HCEC 1CT (cell line): Measurements from ENCODE around the gene CLCN4.

Source experiments
- DNase-seq: peaks from one replicate; pipeline ENCODE4 v3.0.0-alpha.2; 2017

The CLCN4 gene

DNA sequence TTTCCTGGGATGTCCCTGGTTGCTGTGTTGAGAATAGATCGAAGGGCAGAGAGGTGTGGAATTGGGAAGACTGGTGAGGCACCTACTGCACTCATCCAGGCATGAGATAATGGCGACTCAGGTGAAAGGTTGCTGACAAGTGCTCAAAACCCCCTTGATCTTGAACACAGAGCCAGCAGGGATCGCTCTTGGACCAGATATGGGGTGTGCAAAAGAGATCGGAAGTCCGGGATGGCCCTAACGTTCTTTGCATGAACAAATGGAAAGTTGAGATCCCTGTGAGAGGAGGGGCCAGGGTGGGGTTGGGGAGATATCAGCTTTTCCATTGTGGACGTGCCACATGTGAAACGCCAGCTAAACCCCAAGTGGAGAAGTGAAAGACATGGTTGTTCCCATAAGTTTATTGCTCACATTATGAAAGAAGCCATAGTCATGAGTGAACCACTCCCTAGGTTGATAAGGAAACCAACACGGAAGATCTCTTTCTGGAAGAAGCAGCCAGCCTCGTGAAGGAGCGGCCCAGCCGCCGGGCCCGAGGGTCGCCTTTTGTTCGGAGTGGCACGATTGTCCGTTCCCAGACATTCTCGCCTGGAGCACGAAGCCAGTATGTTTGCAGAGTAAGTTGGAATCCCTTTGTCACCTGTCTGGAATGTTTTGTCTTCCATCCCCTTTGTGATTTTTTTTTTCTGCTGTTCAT, 22.6 kb upstream of the CLCN4 start:
- DNase-seq = no peak

DNA sequence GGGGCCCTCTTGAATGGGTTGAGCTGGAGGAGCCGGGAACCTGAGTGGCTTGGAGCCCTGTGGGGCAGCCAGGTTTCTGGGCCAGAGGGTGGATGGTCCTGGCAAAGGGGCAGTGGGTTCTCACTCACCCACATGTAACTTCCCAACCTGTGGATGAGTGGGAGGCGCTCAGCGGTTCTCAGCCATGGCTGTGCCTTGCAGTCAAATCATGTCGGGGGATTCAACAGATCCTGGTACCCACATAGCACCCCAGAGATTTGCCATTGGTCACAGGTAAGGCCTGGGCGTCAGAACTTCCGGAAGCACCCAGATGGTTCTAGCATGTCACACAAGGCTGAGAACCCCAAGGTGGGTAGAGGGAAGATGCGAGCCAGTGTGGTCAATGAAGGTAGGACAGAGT, 21.9 kb upstream of the CLCN4 start:
- DNase-seq = no peak

DNA sequence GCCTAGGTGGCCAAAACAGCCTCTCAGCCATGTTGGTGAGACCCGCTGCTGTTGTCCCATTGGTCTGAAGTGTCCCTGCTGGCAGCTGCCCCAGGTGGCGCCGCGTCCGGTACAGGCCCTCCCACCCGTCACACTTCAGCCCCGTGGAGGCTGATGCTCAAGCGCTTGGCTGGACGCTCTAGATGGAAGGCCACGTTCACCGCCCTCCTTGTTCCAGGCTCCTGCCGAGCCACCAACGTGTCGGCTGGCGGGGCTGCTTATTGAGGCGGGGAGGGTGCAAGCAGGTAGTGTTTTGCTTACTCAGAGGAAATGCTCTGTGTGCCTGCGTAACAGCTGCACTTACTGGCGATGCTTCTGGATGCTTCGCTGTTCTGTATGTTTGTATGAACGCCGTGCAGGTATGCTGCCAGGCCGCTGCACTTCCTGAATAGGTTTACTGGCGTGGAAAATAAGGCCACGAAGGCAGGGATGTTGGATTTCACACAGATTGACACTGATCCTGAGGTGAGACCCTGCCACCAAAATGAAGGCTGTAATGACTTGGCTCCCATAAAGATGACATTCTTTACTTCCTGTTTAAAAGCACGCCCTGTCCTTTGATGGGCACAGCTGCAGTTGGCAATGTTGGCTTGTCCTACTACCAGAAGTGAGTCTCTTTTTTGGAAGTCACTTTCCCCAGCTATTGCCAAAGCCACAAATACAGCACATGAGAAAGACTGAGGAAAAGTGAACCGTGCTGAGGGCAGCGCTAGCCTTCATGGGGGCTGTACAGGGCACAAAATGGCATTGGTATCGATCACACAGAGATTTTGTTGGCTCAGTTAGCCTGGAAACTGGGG, 21.0 kb upstream of the CLCN4 start:
- DNase-seq = no peak

DNA sequence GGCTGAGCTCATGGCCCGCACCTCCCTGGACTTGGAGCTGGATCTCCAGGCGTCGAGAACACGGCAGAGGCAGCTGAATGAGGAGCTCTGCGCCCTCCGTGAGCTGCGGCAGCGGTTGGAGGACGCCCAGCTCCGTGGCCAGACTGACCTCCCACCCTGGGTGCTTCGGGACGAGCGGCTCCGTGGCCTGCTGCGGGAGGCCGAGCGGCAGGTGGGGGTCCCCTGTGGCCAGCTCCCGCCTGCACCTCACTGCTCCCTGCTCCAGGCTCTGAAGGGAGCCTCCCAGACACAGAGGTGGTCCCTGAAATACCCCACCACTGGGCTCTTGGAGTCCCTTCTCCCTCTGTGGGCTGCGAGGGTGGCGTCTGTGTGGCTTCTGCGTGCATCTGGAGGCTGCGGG, 18.0 kb upstream of the CLCN4 start:
- no peak for DNase-seq

DNA sequence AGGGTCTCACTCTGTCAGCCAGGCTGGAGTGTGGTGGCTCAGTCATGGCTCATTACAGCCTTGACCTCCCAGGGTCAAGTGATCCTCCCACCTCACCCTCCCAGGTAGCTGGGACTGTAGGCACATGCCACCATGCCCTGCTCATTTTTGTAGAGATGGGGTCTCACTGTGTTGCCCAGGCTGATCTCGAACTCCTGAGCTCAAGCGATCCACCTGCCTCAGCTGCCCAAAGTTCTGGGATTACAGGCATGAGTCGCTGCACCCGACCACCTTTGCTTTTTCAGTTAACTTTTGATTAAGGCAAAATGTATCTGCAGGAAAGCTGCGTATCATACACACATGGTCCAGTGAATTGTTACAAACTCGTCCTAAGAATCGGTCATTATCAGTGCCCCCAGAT, 16.5 kb upstream of the CLCN4 start:
- DNase-seq = no peak

DNA sequence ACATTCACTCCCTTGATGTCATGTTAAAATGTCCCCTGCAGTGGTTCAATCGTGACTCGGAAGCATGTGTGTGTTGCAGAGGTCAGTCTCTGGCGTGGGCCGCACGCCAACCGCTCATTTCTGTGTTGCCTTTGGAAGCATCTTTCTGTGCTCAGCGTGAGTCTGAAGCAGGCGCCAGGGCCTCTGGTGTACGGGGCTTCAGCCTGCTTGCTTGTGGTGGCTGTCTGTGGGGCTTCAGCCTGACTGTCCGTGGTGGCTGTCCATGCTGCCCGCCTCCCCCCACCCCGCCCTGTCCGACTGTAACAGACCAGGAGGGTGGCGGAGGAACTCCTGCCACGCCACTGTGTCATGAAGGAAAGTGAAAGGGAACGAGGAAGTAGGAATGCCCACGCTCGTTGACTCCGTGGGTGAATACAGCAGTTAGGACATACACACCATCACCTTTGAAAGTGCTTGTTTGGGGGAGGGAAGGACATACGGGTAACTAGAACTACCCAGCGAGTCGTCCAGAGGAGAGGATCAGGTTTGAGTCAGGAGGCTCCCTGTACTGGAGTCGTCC, 14.7 kb upstream of the CLCN4 start:
- DNase-seq = no peak

DNA sequence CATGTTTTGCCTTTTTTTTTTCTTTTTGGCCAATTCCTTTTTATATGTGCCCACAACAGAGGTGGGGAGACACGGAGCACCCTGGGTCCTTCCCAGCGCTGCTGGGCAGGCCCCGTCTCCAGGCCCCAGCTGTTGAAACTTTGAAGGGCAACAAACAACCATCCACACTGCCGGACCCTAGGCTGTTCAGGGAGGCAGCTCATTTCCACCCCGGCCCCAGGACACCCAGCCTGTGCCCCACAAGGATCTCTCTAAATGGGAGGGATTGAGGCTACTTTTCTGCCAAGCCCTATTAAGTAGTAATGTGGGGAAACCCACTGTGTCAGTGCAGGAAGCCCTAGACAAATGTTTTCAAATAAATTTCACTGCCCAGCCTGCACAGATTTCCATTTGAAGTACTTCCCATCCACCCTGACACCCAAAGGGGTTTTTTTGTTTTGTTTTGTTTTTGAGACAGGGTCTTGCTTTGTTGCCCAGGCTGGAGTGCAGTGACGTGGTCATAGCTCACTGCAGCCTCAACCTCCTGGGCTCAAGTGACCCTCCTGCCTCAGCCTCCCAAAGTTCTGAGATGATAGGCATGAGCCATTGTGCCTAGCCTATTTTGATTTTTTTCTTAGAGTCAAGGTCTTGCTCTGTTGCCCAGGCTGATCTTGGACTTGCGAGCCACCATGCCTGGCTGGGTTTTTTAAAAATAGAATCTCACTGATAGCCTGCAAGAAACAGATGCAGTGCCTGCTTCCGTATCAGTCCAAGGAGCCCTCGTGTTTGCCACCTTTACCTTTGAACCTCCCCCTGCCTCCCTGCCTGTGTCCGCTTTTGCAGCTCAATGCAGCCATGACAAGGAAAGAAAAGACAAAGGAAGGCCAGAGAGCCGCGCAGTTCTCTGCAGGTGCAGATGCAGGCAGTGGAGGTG, 13.4 kb upstream of the CLCN4 start:
- DNase-seq = no peak

DNA sequence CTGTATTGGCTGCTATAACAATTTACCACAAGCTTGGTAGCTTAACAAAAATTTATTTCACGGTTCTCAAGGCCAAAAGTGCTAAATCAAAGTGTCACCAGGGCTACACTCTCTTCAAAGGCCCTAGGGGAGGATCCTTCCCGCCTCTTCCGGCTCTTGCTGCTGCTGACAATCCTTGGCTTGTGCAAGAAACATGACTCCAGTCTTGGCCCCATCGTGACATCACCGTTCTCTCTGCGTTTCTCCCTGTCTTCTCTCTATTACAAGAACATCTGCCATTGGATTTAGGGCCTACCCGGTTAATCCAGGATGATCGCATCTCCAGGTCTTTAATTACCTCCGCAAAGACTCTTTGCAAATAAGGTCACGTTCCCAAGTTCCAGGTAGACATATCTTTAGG, 10.4 kb upstream of the CLCN4 start:
- DNase-seq = no peak

DNA sequence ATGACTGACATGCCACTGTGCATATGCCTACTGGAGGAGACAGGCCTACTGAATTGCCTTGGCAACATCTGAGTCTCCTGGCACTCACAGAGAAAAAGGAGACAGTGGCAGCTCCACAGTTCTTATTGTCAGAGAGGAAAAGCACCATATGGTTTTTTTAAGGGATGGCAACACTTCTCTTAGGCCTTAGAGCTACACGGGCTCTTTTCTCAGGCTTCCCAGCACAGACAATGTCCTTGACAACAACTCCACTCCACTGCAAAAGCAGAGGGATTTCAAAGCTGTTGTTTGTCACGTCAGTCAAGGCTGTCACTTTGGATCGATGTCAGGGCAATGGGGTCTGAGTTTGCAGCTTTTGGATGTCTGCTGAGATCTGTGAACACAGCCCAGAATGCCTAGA, 4.7 kb upstream of the CLCN4 start:
- no peak for DNase-seq

DNA sequence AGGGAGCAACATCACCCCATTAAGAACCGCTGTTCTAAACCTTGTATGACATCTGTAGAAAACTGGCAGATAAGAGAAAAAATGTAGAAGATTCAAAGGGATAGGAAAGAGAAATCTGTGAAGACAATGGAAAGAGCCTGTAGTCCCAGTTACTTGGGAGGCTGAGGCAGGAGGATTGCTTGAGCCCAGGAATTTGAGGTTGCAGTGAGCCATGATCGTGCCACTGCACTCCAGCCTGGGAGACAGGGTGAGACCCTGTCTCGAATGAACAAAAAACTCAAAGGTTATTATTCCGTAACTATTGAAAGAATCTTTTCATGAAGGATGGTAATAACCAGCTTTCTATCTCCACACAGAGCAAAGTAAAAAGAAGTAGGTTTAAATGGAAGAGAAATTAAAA, 1.6 kb upstream of the CLCN4 start:
- no peak for DNase-seq

DNA sequence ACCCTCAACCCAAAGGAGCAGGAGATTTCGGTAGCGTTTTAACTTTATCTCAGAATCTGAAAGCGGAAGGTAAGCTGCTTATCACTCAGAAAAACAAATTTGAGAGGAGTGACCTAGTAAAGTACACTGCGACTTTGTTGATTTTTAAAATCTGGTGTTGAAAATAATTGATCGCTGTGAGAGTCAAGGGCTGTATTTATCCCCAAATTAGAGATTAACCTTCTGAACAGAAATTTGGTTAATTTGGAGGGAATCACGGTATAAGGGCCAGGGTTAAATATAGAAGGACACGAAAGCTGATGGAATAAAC, 212 bp downstream of the CLCN4 start:
- no peak for DNase-seq

DNA sequence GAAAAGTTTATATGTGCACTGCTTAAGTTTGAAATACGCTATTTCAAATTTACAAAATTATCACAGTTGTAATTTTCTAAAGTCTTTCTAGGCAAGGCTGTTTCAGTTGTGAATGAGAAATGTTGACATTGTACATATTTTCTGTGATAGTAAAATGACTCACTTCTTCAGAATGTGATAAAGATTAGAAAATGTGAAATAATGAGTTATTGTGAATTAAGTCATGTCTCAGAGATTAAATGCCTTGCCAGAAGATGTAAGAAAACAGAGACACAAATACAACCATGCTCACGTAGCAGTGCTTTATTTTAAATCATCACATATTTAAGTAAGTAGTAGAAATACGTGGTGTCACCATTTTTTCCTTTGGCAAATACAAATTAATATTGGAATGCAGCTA, 768 bp downstream of the CLCN4 start:
- peak; percentile 15 for DNase-seq

DNA sequence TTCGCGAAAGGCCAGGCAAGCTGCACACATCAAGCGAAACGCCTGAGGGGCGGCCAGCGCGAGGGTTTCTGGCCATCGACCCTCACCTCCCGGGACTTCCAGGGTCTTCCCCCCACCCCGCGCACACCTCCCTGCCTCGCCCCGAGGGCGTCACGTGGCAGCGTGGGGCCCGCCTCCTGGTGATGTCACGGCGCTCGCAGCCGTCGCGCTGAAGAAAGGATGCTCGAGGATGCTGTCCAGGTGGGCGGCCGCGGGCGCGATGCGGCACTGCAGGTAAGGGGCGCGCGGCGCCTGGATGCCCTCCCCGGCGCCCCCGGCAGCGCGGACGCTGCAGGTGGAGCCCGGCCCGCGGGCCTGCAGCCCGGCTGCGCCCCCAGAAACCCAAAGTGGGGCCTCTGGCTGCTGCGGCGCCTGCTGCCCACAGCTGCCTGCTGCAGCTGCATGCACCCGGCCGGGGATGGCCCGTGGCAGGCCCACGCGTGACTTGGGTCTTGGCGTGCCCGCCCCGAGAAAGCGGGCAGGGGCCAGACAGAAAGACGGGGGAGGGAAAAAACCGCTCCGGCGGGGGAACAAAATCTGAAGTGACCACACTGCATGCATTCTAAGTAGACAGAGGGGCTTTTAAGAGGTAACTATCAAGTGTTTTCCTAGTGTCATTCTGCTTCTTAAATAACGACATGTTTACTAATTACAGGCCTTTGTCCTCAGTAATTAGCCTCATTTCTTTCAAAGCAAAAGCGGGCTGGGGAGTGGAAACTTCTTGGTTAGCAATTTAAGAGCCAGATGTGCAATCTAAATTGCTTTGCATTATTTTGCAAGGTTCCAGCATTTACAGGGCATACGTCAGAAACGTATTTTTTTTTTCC, 1.7 kb downstream of the CLCN4 start:
- DNase-seq = no peak

DNA sequence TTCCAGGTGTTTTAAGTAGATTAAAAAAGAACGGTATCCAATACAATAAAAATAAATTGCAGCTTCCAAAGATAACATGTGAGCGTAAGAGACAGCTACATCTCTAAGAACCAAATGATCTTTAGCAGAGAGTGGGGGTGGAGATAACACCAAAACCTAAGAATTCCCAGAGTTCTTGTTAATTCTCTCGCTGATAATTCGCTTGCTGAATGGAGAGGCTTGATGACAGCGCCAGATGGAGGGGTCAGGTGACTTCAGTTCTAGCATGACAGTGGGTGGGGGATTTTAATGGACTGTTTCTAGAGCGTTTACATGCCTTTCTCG, 2.3 kb downstream of the CLCN4 start:
- no peak for DNase-seq

DNA sequence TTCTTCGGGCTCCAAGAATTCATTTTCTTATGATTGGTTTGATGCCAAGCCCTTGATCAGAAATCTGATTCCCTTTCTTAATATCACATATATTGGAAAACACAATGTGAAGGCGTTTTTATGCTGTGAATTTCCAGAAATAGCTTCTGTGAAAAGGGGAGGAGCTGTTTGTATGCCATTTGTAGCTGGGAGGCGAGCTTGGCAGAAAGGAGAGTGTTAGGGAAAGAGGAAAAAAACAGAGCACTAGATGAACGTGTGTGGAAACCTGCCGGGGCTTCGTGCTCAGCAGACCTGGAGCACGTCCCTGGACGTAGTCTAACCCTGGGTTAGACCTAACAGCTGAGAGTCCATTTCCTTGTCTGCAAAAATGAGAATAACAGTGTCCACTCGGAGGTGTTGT, 3.4 kb downstream of the CLCN4 start:
- DNase-seq = no peak

DNA sequence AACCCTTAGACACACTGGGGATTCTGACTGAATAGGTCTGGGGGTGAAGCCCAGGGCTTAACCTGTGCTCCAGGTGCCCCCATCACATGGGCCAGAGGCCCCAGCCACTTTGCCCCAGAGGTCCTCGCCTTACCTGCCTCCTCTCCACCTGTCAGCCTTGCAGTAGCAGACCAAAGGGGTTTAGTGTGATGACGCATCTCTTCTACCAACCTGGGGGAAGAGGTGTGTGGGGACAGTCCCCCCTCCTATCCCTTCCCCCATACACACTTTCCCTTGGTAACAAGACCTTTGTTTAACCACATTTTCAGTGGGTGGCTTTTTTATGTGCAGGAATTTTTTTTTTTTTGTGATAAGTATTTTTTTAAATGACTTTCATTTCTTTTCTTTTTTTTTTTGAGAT, 6.3 kb downstream of the CLCN4 start:
- no peak for DNase-seq

DNA sequence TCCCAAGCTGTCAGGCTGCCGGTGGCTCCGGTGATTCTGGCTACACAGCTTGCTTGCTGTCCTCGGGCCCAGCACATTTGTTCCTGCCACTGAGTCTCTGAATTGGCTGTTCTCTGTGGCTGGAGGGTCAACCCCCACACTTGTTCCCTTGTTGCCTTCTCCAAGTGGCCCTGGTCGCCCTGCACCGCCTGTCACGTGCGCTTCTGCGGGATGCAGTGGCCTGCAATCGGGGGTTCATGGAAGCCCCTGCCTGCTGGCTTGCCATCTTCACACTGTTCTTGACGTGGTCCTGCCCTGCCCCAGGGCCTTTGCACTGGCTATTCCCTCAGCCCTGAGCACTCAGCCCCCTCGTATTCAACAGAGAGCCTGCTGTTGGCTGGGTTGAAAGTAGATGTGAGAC, 8.1 kb downstream of the CLCN4 start:
- no peak for DNase-seq

DNA sequence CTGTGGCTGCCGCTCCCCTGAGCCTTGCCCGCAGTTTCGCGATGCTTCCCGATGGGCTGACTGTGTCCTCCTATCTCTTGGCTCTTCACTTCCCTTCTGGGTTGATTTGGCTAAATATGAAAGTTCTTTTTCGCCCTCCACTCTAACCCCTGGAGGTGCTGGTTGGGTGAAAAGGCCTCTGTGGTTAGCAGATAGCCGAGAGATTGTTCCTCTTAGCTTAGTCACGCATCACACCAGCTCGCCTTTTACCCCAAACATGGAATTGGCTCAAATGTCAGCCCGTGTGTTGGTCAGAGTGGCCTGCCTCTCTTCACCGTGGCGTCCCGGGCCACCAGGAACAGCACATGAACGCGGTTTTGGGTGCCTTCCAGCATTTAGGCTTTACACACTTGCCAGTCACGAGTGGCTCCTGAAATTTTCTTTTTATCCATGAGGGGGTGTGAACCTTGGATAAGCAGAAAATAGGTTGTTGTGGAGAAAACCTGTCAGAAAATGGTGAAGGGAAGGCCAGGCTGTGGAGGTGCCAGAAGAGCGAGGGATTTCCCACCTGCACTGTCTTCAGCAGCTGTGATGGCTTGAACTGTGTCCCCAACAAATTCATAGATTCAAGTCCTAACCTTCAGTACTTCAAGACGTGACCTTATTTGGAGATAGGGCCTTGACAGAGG, 8.9 kb downstream of the CLCN4 start:
- DNase-seq = no peak

DNA sequence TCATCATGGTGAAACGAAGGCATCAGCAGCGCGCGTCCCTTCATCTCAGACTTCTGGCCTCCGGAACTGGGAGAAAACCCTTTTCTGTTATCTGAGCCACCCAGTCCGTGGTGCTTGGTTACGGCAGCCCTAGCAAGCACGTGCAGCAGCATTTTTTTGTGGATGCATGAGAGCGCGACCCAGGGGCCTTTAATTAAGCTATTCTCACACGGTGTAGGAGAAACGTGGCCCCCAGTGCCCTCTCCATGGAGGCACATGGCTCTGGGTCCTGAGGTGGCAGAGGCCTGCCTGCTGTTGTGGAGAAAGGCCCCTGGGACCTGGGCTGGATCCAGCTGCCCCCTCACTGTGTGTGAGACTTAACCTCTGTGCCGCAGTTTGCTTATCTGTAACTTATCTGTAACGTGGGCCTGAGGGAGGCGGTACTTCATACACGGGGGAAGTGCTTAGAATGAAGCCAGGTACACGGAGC, 9.5 kb downstream of the CLCN4 start:
- DNase-seq = no peak

DNA sequence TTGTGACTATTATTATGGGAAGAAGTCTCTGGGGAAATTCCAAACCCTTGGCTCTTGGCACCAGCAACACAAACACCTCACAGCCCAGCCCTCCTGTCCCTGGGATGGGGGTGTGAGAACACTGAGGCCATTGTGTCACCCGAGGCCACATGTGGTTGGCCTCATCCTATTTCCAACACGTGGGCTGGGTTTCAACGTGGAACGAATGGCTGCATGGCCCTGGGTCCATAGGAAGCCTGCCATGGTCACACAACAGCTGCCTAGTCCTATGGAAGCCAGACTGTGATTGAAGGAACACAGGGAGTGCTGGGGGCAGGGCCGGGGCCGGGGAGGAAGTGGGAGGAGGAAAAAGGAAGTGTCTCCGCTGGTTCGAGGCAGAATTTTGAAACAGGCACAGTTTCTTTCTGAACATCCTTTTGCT, 10.0 kb downstream of the CLCN4 start:
- DNase-seq = no peak

DNA sequence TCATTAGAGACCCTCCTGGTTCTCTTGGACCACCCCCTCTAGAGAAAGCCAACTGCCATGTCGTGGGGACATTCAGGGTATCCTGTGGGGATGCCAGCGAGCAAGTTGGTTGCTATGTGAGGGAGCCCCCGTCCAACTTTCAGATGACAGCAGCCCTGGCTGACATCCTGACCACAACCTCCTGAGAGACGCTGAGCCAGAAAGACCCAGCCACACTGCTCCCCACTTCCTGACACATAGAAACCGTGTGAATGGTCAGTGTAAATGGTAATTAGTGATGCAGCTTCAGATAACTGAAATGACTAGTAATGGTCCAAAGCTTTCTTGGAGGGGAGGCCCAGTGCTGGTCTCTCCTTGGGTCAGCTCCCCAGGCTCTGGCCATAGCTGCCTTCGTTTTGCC, 10.8 kb downstream of the CLCN4 start:
- DNase-seq = no peak

DNA sequence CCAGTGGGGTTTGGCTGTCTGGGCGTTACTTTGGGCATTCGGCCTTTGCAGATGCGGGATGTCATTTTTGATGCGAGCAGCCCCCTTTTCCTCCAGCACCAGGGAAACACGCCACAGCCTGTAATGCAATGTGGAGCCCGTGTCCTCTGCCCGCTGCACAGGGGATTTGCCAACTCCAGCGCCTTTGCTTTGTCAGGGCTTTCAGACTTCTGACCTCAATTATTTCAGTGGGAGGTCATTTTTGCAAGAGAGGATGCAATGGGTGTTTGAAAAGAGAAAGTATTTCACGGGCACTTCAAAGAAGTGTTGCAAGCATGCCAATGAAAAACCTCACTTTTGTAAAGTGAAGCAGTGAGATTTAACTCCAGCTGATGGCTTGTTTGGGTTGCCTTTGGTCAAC, 11.5 kb downstream of the CLCN4 start:
- no peak for DNase-seq
